NCI-H2171 (cell line): Measurements from ENCODE around the gene ZNF185.

Experiments
- DNase-seq: peaks from one replicate; lab custom pipeline; 2025; lab: John Stamatoyannopoulos, UW

Gene ZNF185

GRCh38 chrX:152897222-152898131 lies at the start of gene ZNF185:
Gene ZNF185, plus strand, starts transcription at chrX:152898067. Its CDS starts 16,423 bp downstream, at chrX:152914490.
- DNase-seq = no peak

GRCh38 chrX:152850465-152850864 lies 47.4 kb upstream of the ZNF185 start:
- no peak for DNase-seq

- DNase-seq = no peak
Measured at GRCh38 chrX:152853986-152854385, 43.9 kb upstream of the ZNF185 start.

GRCh38 chrX:152861116-152861515 lies 36.8 kb upstream of the ZNF185 start:
- peak; percentile 9 for DNase-seq

GRCh38 chrX:152861826-152862225 lies 36.0 kb upstream of the ZNF185 start:
- DNase-seq = no peak

GRCh38 chrX:152865232-152865920 lies 32.5 kb upstream of the ZNF185 start:
- no peak for DNase-seq

GRCh38 chrX:152866386-152866785 lies 31.5 kb upstream of the ZNF185 start:
- no peak for DNase-seq

- DNase-seq = no peak
Measured at GRCh38 chrX:152869972-152870371, 27.9 kb upstream of the ZNF185 start.

- no peak for DNase-seq
Measured at GRCh38 chrX:152871260-152871659, 26.6 kb upstream of the ZNF185 start.

GRCh38 chrX:152872522-152872921 lies 25.3 kb upstream of the ZNF185 start:
- DNase-seq = no peak

GRCh38 chrX:152873361-152873760 lies 24.5 kb upstream of the ZNF185 start:
- no peak for DNase-seq

- DNase-seq = no peak
Measured at GRCh38 chrX:152876931-152877840, 20.7 kb upstream of the ZNF185 start.

GRCh38 chrX:152878976-152879755 lies 18.7 kb upstream of the ZNF185 start:
- no peak for DNase-seq

- DNase-seq = no peak
Measured at GRCh38 chrX:152881289-152881688, 16.6 kb upstream of the ZNF185 start.

GRCh38 chrX:152884171-152884570 lies 13.7 kb upstream of the ZNF185 start:
- DNase-seq = no peak

- no peak for DNase-seq
Measured at GRCh38 chrX:152886716-152887115, 11.2 kb upstream of the ZNF185 start.

GRCh38 chrX:152892499-152892898 lies 5.4 kb upstream of the ZNF185 start:
- DNase-seq = no peak

GRCh38 chrX:152892999-152893891 lies 4.6 kb upstream of the ZNF185 start:
- DNase-seq = no peak

- DNase-seq = no peak
Measured at GRCh38 chrX:152893980-152894610, 3.8 kb upstream of the ZNF185 start.

GRCh38 chrX:152895121-152895520 lies 2.7 kb upstream of the ZNF185 start:
- no peak for DNase-seq
